ENCODE data around the gene SCIMP. TPM values are rescaled to one million over a fixed set of nuclear protein-coding genes. Genes with fewer than 3 reads are reported as not detected.
"Not testable (repeated sequence)": the region's sequence is repeated elsewhere in the genome, so short reads cannot be mapped to it uniquely, and the experiment has no call there.

The SCIMP gene
- total RNA-seq, 2 experiments from 2014 or later: 0.33 TPM; not detected in 1

- POLR2A ChIA-PET: interaction anchor here (0.7 kb wide), 2 partner anchors 20 to 43 kb away, joined by 3 read pairs; no protein-coding TSS in a partner anchor
- Mint-ChIP-seq H3K9me3 (no peaks in the 10 kb centered on the region), H3K36me3 (peaks cover 10% of the 10 kb centered on the region), H3K27me3 (no peaks in the 10 kb centered on the region), H3K27ac (no peak overlapping the region), H3K4me3 (peak overlapping the region; percentile 5), H3K4me1 (peaks cover 30% of the 10 kb centered on the region)
- ATAC-seq (ENCODE audit: low read depth) (no peak), DNase-seq (no peak)
Measured at GRCh38 chr17:5225668-5226457, 8.8 kb downstream of the SCIMP start.

- H3K27me3 Mint-ChIP-seq; ATAC-seq (ENCODE audit: low read depth); H3K36me3 Mint-ChIP-seq; H3K4me3 Mint-ChIP-seq; H3K9me3 Mint-ChIP-seq; H3K27ac Mint-ChIP-seq; POLR2A ChIA-PET; DNase-seq: not testable (repeated sequence)
- peaks cover 18% of the 10 kb centered on the region for H3K4me1 Mint-ChIP-seq
Measured at GRCh38 chr17:5221912-5222311, 12.7 kb downstream of the SCIMP start.

- POLR2A ChIA-PET: interaction anchor here (0.7 kb wide), 1 partner anchor 9 kb away, joined by 3 read pairs; no protein-coding TSS in a partner anchor
- DNase-seq: no peak
- Mint-ChIP-seq H3K4me3 (no peak overlapping the region), H3K36me3 (no peaks in the 10 kb centered on the region), H3K4me1 (peaks cover 8% of the 10 kb centered on the region), H3K27me3 (no peaks in the 10 kb centered on the region), H3K27ac (no peak overlapping the region), H3K9me3 (no peaks in the 10 kb centered on the region)
- no peak for ATAC-seq (ENCODE audit: low read depth)
Measured at GRCh38 chr17:5220074-5220473, 14.6 kb downstream of the SCIMP start.

GRCh38 chr17:5219536-5219935 is 15.1 kb downstream of the SCIMP start:
- POLR2A ChIA-PET: interaction anchor here (0.7 kb wide), 1 partner anchor 10 kb away, joined by 3 read pairs; no protein-coding TSS in a partner anchor
- no peak overlapping the region for H3K4me3 Mint-ChIP-seq
- ATAC-seq (ENCODE audit: low read depth) (no peak), DNase-seq (no peak)
- no peaks in the 10 kb centered on the region for H3K27me3 Mint-ChIP-seq
- H3K9me3 Mint-ChIP-seq: no peaks in the 10 kb centered on the region
- peaks cover 2% of the 10 kb centered on the region for H3K36me3 Mint-ChIP-seq
- H3K4me1 Mint-ChIP-seq: peaks cover 8% of the 10 kb centered on the region
- H3K27ac Mint-ChIP-seq: no peak overlapping the region

DNA sequence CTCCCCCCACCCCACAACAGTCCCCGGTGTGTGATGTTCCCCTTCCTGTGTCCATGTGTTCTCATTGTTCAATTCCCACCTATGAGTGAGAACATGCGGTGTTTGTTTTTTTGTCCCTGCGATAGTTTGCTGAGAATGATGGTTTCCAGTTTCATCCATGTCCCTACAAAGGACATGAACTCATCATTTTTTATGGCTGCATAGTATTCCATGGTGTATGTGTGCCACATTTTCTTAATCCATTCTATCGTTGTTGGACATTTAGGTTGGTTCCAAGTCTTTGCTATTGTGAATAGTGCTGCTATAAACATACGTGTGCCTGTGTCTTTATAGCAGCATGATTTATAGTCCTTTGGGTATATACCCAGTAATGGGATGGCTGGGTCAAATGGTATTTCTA is 17.1 kb downstream of the SCIMP start:
- H3K4me3 Mint-ChIP-seq; H3K27ac Mint-ChIP-seq; H3K36me3 Mint-ChIP-seq; ATAC-seq (ENCODE audit: low read depth); POLR2A ChIA-PET; DNase-seq; H3K9me3 Mint-ChIP-seq; H3K4me1 Mint-ChIP-seq; H3K27me3 Mint-ChIP-seq: not testable (repeated sequence)

GRCh38 chr17:5211458-5211857 is 23.2 kb downstream of the SCIMP start:
- H3K9me3 Mint-ChIP-seq: no peaks in the 10 kb centered on the region
- no peak overlapping the region for H3K4me3 Mint-ChIP-seq
- no peak overlapping the region for H3K27ac Mint-ChIP-seq
- peaks cover 2% of the 10 kb centered on the region for H3K36me3 Mint-ChIP-seq
- no peak for ATAC-seq (ENCODE audit: low read depth)
- POLR2A ChIA-PET: no interaction called here
- no peak for DNase-seq
- no peaks in the 10 kb centered on the region for H3K27me3 Mint-ChIP-seq
- peaks cover 3% of the 10 kb centered on the region for H3K4me1 Mint-ChIP-seq

DNA sequence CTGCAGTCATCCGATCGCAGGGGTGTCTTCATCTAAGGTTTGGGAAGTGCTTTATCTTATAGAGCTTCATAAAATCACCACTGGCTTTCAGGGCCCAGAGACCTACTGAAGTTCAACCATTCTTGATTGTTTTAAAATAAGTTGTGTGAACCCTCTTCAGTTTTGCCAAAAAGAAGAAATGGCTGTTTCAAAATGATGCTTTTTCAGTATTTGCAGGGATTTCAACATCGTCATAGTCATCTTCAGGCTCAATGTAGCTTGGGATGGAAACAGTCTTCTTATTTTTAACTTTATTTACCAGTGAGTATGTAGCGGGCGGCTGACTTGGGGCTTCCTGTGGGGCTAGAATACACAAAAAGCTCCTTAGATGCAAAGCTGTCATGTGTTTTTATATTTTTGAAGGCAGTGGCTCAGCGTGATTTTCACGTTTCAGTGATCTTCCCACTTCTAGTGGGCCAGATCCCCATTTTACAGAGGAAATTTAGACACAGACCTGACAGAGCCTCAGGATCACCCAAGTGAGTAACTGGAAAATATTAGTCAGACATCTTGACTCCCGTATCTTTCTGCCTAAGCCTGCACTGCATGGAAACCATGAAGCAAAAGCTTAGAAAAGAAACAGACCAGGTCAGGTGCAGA is 23.9 kb downstream of the SCIMP start:
- peaks cover 3% of the 10 kb centered on the region for H3K4me1 Mint-ChIP-seq
- H3K4me3 Mint-ChIP-seq: no peak overlapping the region
- peaks cover 2% of the 10 kb centered on the region for H3K36me3 Mint-ChIP-seq
- POLR2A ChIA-PET: no interaction called here
- DNase-seq (no peak), ATAC-seq (ENCODE audit: low read depth) (no peak)
- H3K9me3 Mint-ChIP-seq: no peaks in the 10 kb centered on the region
- no peaks in the 10 kb centered on the region for H3K27me3 Mint-ChIP-seq
- no peak overlapping the region for H3K27ac Mint-ChIP-seq

GRCh38 chr17:5210091-5210490 is 24.6 kb downstream of the SCIMP start:
- Mint-ChIP-seq H3K27me3 (no peaks in the 10 kb centered on the region), H3K4me3 (no peak overlapping the region), H3K4me1 (peaks cover 3% of the 10 kb centered on the region), H3K36me3 (peaks cover 2% of the 10 kb centered on the region), H3K9me3 (no peaks in the 10 kb centered on the region), H3K27ac (no peak overlapping the region)
- DNase-seq: no peak
- POLR2A ChIA-PET: no interaction called here
- ATAC-seq (ENCODE audit: low read depth): no peak

- H3K36me3 Mint-ChIP-seq: no peaks in the 10 kb centered on the region
- H3K27me3 Mint-ChIP-seq: no peaks in the 10 kb centered on the region
- H3K4me1 Mint-ChIP-seq: peaks cover 3% of the 10 kb centered on the region
- POLR2A ChIA-PET: no interaction called here
- no peak overlapping the region for H3K27ac Mint-ChIP-seq
- ATAC-seq (ENCODE audit: low read depth) (no peak), DNase-seq (no peak)
- no peaks in the 10 kb centered on the region for H3K9me3 Mint-ChIP-seq
- no peak overlapping the region for H3K4me3 Mint-ChIP-seq
Measured at GRCh38 chr17:5209396-5209795, 25.3 kb downstream of the SCIMP start.

DNA sequence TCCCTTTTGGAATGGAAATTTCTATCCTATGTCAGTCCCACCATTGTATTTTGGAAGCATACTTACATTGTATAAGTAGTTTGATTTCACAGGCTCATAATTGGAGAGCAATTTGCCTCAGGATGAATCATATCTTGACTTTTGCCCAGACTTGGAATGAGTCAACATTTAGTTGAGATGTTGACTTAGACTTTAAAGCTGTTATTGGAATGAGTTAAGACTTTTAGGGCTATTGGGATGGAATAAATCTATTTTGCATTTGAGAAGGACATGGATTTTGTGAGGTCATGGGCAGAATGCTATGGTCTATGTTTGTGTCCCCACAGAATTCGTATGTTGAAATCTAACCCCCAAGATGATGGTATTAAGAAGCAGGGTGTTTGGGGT is 30.8 kb downstream of the SCIMP start:
- DNase-seq: no peak
- no peak overlapping the region for H3K4me3 Mint-ChIP-seq
- H3K4me1 Mint-ChIP-seq: no peaks in the 10 kb centered on the region
- no peaks in the 10 kb centered on the region for H3K27me3 Mint-ChIP-seq
- peaks cover 6% of the 10 kb centered on the region for H3K36me3 Mint-ChIP-seq
- H3K27ac Mint-ChIP-seq: no peak overlapping the region
- ATAC-seq (ENCODE audit: low read depth): no peak
- peaks cover 5% of the 10 kb centered on the region for H3K9me3 Mint-ChIP-seq
- POLR2A ChIA-PET: interaction anchor here (0.7 kb wide), 1 partner anchor 155 kb away, joined by 3 read pairs; no protein-coding TSS in a partner anchor

DNA sequence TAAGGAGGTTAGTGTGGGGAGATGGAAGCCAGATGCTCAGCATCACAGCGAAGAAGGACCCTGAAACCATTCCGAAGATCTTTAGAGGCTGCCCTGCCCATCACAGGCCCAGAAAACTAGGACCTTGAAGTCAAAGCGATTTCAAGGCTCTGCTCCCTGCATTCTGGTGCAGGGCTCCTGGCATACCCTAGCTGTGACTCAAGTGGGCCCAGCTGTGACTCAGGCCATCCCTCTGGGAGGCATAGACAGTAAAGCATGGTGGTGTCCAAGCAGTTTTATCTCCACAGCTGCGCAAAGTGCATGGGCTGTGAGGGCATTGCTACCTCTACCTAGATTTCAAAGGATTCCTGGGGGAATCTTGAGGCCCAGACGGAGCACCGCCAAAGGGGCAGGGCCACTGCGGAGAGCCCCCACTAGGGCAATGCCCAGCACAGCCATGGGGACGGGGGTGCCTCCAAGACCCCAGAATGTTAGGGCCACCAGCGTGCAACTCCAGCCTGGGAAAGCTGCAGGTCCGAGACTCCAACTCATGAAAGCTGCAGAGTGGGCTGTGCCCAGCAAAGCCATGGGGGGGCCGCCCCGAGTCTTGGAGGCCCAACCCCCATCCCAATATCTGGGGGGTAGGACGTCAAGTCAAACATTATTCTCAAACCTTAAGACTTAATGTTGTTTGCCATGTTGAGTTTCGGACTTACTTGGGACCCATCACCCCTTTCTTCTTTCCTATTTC is 31.3 kb downstream of the SCIMP start:
- Mint-ChIP-seq H3K27ac (no peak overlapping the region), H3K4me1 (peaks cover 2% of the 10 kb centered on the region), H3K9me3 (peaks cover 5% of the 10 kb centered on the region), H3K36me3 (peaks cover 6% of the 10 kb centered on the region), H3K27me3 (no peaks in the 10 kb centered on the region), H3K4me3 (no peak overlapping the region)
- POLR2A ChIA-PET: no interaction called here
- no peak for DNase-seq
- ATAC-seq (ENCODE audit: low read depth): no peak

- H3K27me3 Mint-ChIP-seq: no peaks in the 10 kb centered on the region
- no peak overlapping the region for H3K4me3 Mint-ChIP-seq
- POLR2A ChIA-PET: interaction anchor here (0.6 kb wide), 1 partner anchor 109 kb away, joined by 4 read pairs; no protein-coding TSS in a partner anchor
- H3K36me3 Mint-ChIP-seq: peaks cover 6% of the 10 kb centered on the region
- H3K4me1 Mint-ChIP-seq: peaks cover 6% of the 10 kb centered on the region
- peaks cover 5% of the 10 kb centered on the region for H3K9me3 Mint-ChIP-seq
- DNase-seq (no peak), ATAC-seq (ENCODE audit: low read depth) (no peak)
- H3K27ac Mint-ChIP-seq: no peak overlapping the region
Measured at GRCh38 chr17:5201011-5201410, 33.6 kb downstream of the SCIMP start.

- Mint-ChIP-seq H3K27me3 (no peaks in the 10 kb centered on the region), H3K4me1 (peaks cover 6% of the 10 kb centered on the region), H3K4me3 (no peak overlapping the region), H3K36me3 (peaks cover 6% of the 10 kb centered on the region), H3K27ac (no peak overlapping the region), H3K9me3 (peaks cover 5% of the 10 kb centered on the region)
- ATAC-seq (ENCODE audit: low read depth) (no peak), DNase-seq (no peak)
- POLR2A ChIA-PET: interaction anchor here (0.6 kb wide), 1 partner anchor 110 kb away, joined by 4 read pairs; no protein-coding TSS in a partner anchor
Measured at GRCh38 chr17:5200360-5200759, 34.3 kb downstream of the SCIMP start.
